K562 (cell line): ENCODE measurements around the gene CSNK1D. TPM values are rescaled to one million over a fixed set of nuclear protein-coding genes. Genes with fewer than 3 reads are reported as not detected.

ENCODE experiments used
- E2F5 ChIP-seq: sonication (generic); formaldehyde crosslinking; IDR thresholded peaks from 2 replicates; pipeline ENCODE4 v1.8.0; 2022; ENCODE audit warnings: mild to moderate bottlenecking, missing genetic modification reagents
- HDAC3 ChIP-seq: fragments of 450-650 bp; IDR thresholded peaks from 2 replicates; pipeline ENCODE4 v1.6.1; 2018; ENCODE audit warnings: borderline replicate concordance, mild to moderate bottlenecking, moderate library complexity; ENCODE audit not compliant: partially characterized antibody
- ID3 ChIP-seq, 2 experiments: fragments of 250-450 bp in 1 of 2; fragments of 450-650 bp in 1 of 2; sonication (Bioruptor Pico) in 1 of 2; IDR thresholded peaks; 2 replicates each; pipeline versions ENCODE4 v1.6.1 to v1.8.0; 2016 to 2021; ENCODE audit warnings: mild to moderate bottlenecking in 2 of 2, moderate library complexity in 2 of 2, missing compliant biosample characterization in 1 of 2, missing genetic modification characterization in 1 of 2
- MTA2 ChIP-seq: fragments of 450-650 bp; IDR thresholded peaks from 2 replicates; pipeline ENCODE4 v1.6.1; 2016; ENCODE audit warnings: low read depth
- RBM14 ChIP-seq: fragments of 200-400 bp; formaldehyde crosslinking; IDR thresholded peaks from 2 replicates; pipeline ENCODE4 v1.6.1; 2018; ENCODE audit warnings: low read depth, mild to moderate bottlenecking, low read length, moderate library complexity, borderline replicate concordance; ENCODE audit not compliant: insufficient read depth
- SAP30 ChIP-seq: fragments of 200-600 bp; sonication (generic); IDR thresholded peaks from 2 replicates; pipeline ENCODE4 v1.6.1; 2012; ENCODE audit warnings: borderline replicate concordance, low read depth, mild to moderate bottlenecking, moderate library complexity, low read length, control low read depth, inconsistent platforms; ENCODE audit not compliant: insufficient read depth, poor library complexity, severe bottlenecking
- TAF9B ChIP-seq: fragments of 450-650 bp; IDR thresholded peaks from 2 replicates; pipeline ENCODE4 v1.6.1; 2018; ENCODE audit warnings: mild to moderate bottlenecking; ENCODE audit not compliant: partially characterized antibody
- YY1 ChIP-seq, 3 experiments: IDR thresholded peaks; 2 replicates each; pipeline ENCODE4 v1.6.1; 2011; ENCODE audit warnings: low read length in 2 of 3, mild to moderate bottlenecking in 2 of 3, moderate library complexity in 2 of 3, borderline replicate concordance in 1 of 3, control low read depth in 1 of 3, low read depth in 1 of 3; ENCODE audit not compliant: insufficient read depth in 3 of 3, insufficient replicate concordance in 2 of 3, control insufficient read depth in 1 of 3, insufficient read length in 1 of 3; ENCODE audit errors: extremely low read depth in 1 of 3
- ZBTB17 ChIP-seq: fragments of 450-650 bp; formaldehyde crosslinking; IDR thresholded peaks from 2 replicates; pipeline ENCODE4 v1.4.0; 2020; ENCODE audit warnings: mild to moderate bottlenecking
- ZBTB34 ChIP-seq: fragments of 250-450 bp; sonication (Bioruptor Pico); IDR thresholded peaks from 2 replicates; pipeline ENCODE4 v1.8.0; 2021; ENCODE audit warnings: mild to moderate bottlenecking, moderate library complexity
- ZBTB7A ChIP-seq: IDR thresholded peaks from 2 replicates; pipeline ENCODE4 v1.6.1; 2011; ENCODE audit warnings: low read depth, mild to moderate bottlenecking, low read length, moderate library complexity, borderline replicate concordance; ENCODE audit not compliant: control insufficient read depth
- ZNF695 ChIP-seq: fragments of 450-650 bp; formaldehyde crosslinking; IDR thresholded peaks from 2 replicates; pipeline ENCODE4 v1.4.0; 2020; ENCODE audit warnings: mild to moderate bottlenecking, moderate library complexity
- ZNF79 ChIP-seq: fragments of 250-450 bp; sonication (Bioruptor Pico); IDR thresholded peaks from 2 replicates; pipeline ENCODE4 v1.4.0; 2020; ENCODE audit warnings: low read depth, mild to moderate bottlenecking, moderate library complexity
- polyA plus RNA-seq, 8 experiments: library from polyadenylated mRNA; depleted of rRNA in 4 of 8; stranded (reverse) in 5 of 8; unstranded in 3 of 8; fragments of >200 nt; fragmentation: Nextera tagmentation in 2 of 8; fragmentation: Illumina TruSeq in 1 of 8; extraction: Ambion mirVana in 2 of 8; extraction: Trizol in 1 of 8; gene quantifications; 2 replicates each; pipeline versions ENCODE4 v1.2.1 to v1.2.3, GENCODE V29; 2011 to 2014; ENCODE audit warnings: inconsistent platforms in 1 of 8, missing spikeins in 1 of 8
- total RNA-seq, 7 experiments: library from RNA; depleted of rRNA in 6 of 7; stranded (reverse); fragments of >200 nt in 6 of 7; fragmentation: Illumina TruSeq in 2 of 7; extraction: Trizol in 2 of 7; gene quantifications; 2 replicates each; pipeline versions ENCODE4 v1.2.1 to v1.2.3, GENCODE V29; 2011 to 2021; ENCODE audit warnings: low replicate concordance in 1 of 7
- TF ChIP-seq, protein P1 (sequence below): fragments of 250-450 bp; sonication (Bioruptor Pico); IDR thresholded peaks from 2 replicates; pipeline ENCODE4 v1.5.1; 2021; ENCODE audit warnings: mild to moderate bottlenecking
- TF ChIP-seq, protein P2 (sequence below): fragments of 250-450 bp; sonication (Bioruptor Pico); IDR thresholded peaks from 2 replicates; pipeline ENCODE4 v1.8.0; 2022; ENCODE audit warnings: moderate library complexity, mild to moderate bottlenecking, inconsistent platforms

The CSNK1D gene
- total and polyA plus RNA-seq, 9 of the 15 experiments (the other 6 are each of a cell fraction or from before 2014, with no cell fraction given), result 6.5 to 133 (median 41.3) TPM

DNA sequence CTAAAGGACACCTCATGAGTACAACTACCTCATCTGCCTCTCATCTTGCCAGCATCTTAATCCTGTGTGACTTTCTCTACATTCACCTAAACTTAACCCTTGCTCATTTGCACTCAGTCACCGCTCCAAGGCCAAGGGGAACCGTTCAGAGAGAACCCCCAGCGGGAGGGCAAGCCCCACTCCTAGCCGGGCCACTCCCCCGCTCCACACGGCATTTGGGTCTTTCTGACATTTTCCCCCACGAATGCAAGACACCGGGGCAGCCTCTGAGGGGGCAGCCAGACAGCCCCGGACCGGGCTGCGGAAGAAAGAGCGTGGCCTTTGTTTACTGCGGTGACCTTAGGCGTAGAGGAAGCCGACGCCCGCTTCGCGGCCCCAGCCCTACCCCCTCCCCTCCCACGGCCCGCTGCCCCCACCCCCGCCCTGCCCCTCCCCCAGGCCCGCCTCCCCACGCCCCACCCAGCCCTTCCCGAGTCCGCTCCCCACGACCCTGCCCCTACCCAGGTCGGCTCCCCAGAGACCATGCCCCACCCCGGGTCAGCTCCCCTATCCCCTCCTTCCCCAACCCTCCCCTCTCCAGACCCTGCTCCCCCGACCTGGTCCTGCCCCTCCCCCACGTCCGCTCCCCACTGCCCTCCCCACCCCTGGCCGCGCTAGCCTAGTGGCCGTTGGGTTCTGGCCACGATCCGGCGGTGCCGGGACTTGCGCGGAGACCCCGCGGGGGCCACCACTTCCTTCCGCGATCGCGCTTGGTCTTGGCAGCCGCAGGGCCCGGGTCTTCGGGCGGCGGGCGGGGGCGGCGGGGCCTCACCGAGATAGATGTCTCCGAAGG lies 789 bp downstream of the CSNK1D start (continued):
- TF ChIP-seq YY1 (IDR thresholded peaks at IDR 0.05; ENCODE audit: borderline replicate concordance in 1 of 3, control insufficient read depth in 1 of 3, extremely low read depth in 1 of 3, insufficient read depth in 3 of 3, insufficient read length in 1 of 3, insufficient replicate concordance in 2 of 3, low read depth in 1 of 3, low read length in 2 of 3) (no peak), ZNF695 (CRISPR knock-in tag) (no peak), HDAC3 (no peak), SAP30 (peak; percentile 40), ZBTB17 (CRISPR knock-in tag) (peak; percentile 51; the same call in 1 of the 2 replicates), ZBTB34 (CRISPR knock-in tag) (no peak), E2F5 (CRISPR knock-in tag) (no peak), RBM14 (no peak), MTA2 (no peak), ZNF79 (CRISPR knock-in tag) (no peak), ZBTB7A (peak; percentile 45; the same call in 1 of the 2 replicates), ID3 (CRISPR knock-in tag; IDR thresholded peaks at IDR 0.05) (no peak), ID3 (tag; IDR thresholded peaks at IDR 0.05) (0 out of 2 replicates have a peak, but pooled peaks have one; percentile 39), TAF9B (no peak)
- TF ChIP-seq, protein P1, sequence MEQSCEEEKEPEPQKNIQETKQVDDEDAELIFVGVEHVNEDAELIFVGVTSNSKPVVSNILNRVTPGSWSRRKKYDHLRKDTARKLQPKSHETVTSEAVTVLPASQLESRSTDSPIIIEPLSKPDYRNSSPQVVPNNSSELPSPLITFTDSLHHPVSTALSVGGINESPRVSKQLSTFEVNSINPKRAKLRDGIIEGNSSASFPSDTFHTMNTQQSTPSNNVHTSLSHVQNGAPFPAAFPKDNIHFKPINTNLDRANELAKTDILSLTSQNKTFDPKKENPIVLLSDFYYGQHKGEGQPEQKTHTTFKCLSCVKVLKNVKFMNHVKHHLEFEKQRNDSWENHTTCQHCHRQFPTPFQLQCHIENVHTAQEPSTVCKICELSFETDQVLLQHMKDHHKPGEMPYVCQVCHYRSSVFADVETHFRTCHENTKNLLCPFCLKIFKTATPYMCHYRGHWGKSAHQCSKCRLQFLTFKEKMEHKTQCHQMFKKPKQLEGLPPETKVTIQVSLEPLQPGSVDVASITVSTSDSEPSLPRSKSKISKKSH (CRISPR knock-in tag), result no peak
- TF ChIP-seq, protein P2, sequence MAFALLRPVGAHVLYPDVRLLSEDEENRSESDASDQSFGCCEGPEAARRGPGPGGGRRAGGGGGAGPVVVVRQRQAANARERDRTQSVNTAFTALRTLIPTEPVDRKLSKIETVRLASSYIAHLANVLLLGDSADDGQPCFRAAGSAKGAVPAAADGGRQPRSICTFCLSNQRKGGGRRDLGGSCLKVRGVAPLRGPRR (CRISPR knock-in tag), result no peak
